Lung (tissue), 12 donors: ENCODE measurements around the gene RERE. TPM values are rescaled to one million over a fixed set of nuclear protein-coding genes. Genes with fewer than 3 reads are reported as not detected.
A peak's percentile ranks its signal among the peaks of the same experiment; 100 is the strongest.

Experiments
- ATAC-seq: fragments of 200-7000 bp; cut with Tn5 transposase; one replicate; pipeline ENCODE4 v1.9.1; 2020; ENCODE audit warnings: moderate number of reproducible peaks; ENCODE audit not compliant: insufficient read depth, low FRiP score
- DNase-seq, 3 donors: peaks; one replicate each; pipeline ENCODE4 v3.0.0-alpha.2; 2013 to 2017
- H3K27ac ChIP-seq, 2 donors: one replicate each; pipeline ENCODE4 v1.5.1; 2013; ENCODE audit warnings: mild to moderate bottlenecking in 2 of 2, moderate library complexity in 2 of 2, control low read depth in 1 of 2, inconsistent platforms in 1 of 2, low read depth in 1 of 2, low read length in 1 of 2
- H3K27me3 ChIP-seq, 3 donors: one replicate each; pipeline ENCODE4 v1.5.1; 2013; ENCODE audit warnings: low read length in 2 of 3; ENCODE audit not compliant: control insufficient read depth in 3 of 3, insufficient read depth in 3 of 3
- H3K36me3 ChIP-seq, 4 donors: one replicate each; pipeline ENCODE4 v1.5.1; 2013; ENCODE audit warnings: low read length in 4 of 4, mild to moderate bottlenecking in 1 of 4, moderate library complexity in 1 of 4; ENCODE audit not compliant: control insufficient read depth in 4 of 4, insufficient read depth in 4 of 4
- H3K4me1 ChIP-seq, 5 donors: one replicate each; pipeline ENCODE4 v1.5.1; 2013; ENCODE audit warnings: low read length in 5 of 5, mild to moderate bottlenecking in 2 of 5, moderate library complexity in 1 of 5; ENCODE audit not compliant: control insufficient read depth in 5 of 5, insufficient read depth in 5 of 5
- H3K4me3 ChIP-seq: one replicate; pipeline ENCODE4 v1.5.1; 2013; ENCODE audit warnings: mild to moderate bottlenecking, control low read depth, moderate library complexity
- H3K9ac ChIP-seq, 2 donors: one replicate each; pipeline ENCODE4 v1.5.1; 2013; ENCODE audit warnings: low read length in 2 of 2, control low read depth in 1 of 2; ENCODE audit not compliant: insufficient read depth in 1 of 2
- H3K9me3 ChIP-seq, 4 donors: one replicate each; pipeline ENCODE4 v1.5.1; 2013; ENCODE audit warnings: low read length in 3 of 4, mild to moderate bottlenecking in 1 of 4, moderate library complexity in 1 of 4; ENCODE audit not compliant: control insufficient read depth in 4 of 4, insufficient read depth in 3 of 4
- WGBS, 2 donors: extraction: QIAGEN DNeasy Blood & Tissue Kit; methylation state at CpG; one replicate each; pipeline ENCODE4 v1.1.7; 2013; 5-methylcytosine and 5-hydroxymethylcytosine counted together
- polyA plus RNA-seq, 2 donors: library from polyadenylated mRNA; stranded (reverse); fragments of 200-250 nt; gene quantifications; one replicate each; pipeline ENCODE4 v1.2.1, GENCODE V29; 2013
- total RNA-seq, 2 donors: library from RNA; depleted of rRNA in 1 of 2; stranded (reverse); fragments of >200 nt in 1 of 2; gene quantifications; one replicate each; pipeline ENCODE4 v1.2.1, GENCODE V29; 2014 to 2021
- TF ChIP-seq, protein P1 (sequence below): IDR thresholded peaks from 2 replicates; pipeline ENCODE4 v1.5.1; 2012; ENCODE audit warnings: mild to moderate bottlenecking; ENCODE audit errors: control extremely low read depth, extremely low read depth
- donor health status: control.
- donor health status: control.
- donor health status: Bipolar disorder and iron deficiency.
- donor health status: healthy.
- donor health status: DM: yes; HTN: yes; CAD: no.

The RERE gene
- total and polyA plus RNA-seq, 4 donors = 21.7 to 207 (median 57.5) TPM

DNA sequence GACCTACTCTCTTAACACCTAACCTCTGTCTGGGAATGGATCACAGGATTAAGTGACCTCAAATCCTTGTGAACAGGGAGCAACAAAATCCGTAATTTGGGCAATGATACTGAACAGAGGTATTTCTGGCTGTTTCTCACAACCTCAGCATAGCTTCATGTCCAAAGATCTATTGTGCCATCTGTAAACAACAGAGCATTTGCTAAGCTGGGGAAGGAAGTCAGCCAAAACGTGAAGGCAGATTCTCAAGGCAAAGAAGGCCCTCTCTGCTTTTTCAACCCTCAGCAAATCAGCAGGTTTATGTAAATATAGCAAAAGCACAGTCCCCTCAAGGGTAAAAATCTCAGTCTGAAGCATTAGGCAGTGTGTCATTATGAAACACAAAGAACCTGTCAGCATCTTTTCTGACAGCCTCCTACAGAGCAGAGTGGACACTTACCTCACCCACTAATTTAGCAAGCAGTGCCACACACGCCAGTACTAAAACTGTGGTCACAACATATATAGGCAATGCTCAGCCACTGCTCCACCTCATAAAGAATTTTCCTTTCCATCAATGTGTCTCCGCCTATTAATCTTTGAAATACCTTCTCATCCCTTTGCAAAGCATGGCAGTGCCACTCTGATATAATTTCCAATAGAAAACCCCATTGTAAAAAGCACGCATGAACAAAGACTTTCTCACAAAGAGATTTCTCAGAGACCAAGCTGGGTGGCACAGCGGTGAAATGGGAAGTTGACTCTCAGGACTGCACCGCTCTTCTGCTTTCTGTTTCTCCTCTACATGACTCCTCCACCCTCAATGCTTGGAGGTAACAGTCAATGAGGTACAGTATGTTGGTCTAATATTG is 188.0 kb downstream of the RERE start:
- peaks cover 4 to 31% (median 25%) of the 10 kb centered on the region in 5 donors for H3K4me1 ChIP-seq
- TF ChIP-seq, protein P1, sequence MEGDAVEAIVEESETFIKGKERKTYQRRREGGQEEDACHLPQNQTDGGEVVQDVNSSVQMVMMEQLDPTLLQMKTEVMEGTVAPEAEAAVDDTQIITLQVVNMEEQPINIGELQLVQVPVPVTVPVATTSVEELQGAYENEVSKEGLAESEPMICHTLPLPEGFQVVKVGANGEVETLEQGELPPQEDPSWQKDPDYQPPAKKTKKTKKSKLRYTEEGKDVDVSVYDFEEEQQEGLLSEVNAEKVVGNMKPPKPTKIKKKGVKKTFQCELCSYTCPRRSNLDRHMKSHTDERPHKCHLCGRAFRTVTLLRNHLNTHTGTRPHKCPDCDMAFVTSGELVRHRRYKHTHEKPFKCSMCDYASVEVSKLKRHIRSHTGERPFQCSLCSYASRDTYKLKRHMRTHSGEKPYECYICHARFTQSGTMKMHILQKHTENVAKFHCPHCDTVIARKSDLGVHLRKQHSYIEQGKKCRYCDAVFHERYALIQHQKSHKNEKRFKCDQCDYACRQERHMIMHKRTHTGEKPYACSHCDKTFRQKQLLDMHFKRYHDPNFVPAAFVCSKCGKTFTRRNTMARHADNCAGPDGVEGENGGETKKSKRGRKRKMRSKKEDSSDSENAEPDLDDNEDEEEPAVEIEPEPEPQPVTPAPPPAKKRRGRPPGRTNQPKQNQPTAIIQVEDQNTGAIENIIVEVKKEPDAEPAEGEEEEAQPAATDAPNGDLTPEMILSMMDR = no peak
- no peaks in the 10 kb centered on the region for H3K36me3 ChIP-seq
- 31 to 50% methylated on average over 7 of the region's 7 CpGs for WGBS, 2 donors
- no peaks in the 10 kb centered on the region for H3K27me3 ChIP-seq
- H3K4me3 ChIP-seq = no peak overlapping the region
- ATAC-seq (no peak), DNase-seq (peak in 2 of 3 donors; percentile 49 to 57)
- H3K9me3 ChIP-seq = no peaks in the 10 kb centered on the region
- H3K9ac ChIP-seq = no peak overlapping the region
- peak overlapping the region in 1 of 2 donors; percentile 77 for H3K27ac ChIP-seq

DNA sequence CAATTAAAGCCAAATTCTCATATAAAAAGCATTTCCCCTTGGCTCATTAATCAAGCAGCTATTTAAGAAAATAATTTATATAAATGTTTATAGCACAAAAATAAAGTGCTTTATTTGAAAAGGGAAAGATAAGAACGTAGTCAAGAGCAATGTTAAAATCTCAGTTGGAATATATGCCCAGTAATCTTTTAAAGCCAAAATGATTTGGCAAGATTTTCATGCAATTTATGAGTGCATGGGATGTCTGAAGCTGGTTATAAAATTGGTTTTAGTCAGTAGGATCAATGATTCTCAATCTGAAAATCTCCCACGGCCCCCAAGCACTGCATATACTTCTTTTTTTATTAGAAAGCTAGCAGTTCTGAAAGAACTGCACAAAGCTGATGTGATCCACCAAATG is 188.8 kb downstream of the RERE start:
- H3K9me3 ChIP-seq = no peaks in the 10 kb centered on the region
- DNase-seq (peak in 1 of 3 donors; percentile 24), ATAC-seq (no peak)
- H3K4me1 ChIP-seq = peaks cover 3 to 31% (median 25%) of the 10 kb centered on the region in 5 donors
- H3K9ac ChIP-seq = no peak overlapping the region
- no peaks in the 10 kb centered on the region for H3K36me3 ChIP-seq
- H3K27me3 ChIP-seq = no peaks in the 10 kb centered on the region
- TF ChIP-seq, protein P1 = no peak
- no peak overlapping the region for H3K4me3 ChIP-seq
- no peak overlapping the region for H3K27ac ChIP-seq
- 61 to 74% methylated on average over 2 of the region's 2 CpGs for WGBS, 2 donors

DNA sequence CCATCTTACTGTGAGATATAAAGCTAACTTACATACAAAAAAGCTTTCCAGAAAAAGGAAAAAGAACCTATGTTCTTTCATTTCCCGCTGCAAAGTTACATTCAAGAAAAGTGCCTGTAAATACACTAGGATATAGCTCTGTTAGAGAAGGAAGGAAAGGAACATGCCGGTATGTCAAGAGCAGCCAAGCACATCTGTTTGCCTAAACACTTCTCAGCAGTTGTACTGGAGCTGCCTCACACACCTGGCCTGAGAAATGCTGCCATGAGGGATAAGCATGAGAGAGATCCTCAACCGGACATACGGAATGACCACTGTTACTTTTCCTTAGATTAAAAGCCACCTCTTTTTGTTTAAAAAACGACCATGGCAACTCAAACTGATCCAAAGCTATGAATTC is 189.7 kb downstream of the RERE start:
- no peak overlapping the region for H3K27ac ChIP-seq
- 68 to 80% methylated on average over 5 of the region's 5 CpGs for WGBS, 2 donors
- H3K36me3 ChIP-seq = no peaks in the 10 kb centered on the region
- no peaks in the 10 kb centered on the region for H3K9me3 ChIP-seq
- TF ChIP-seq, protein P1 = no peak
- H3K4me3 ChIP-seq = no peak overlapping the region
- peaks cover 3 to 31% (median 25%) of the 10 kb centered on the region in 5 donors for H3K4me1 ChIP-seq
- no peak overlapping the region for H3K9ac ChIP-seq
- no peaks in the 10 kb centered on the region for H3K27me3 ChIP-seq
- DNase-seq (no peak), ATAC-seq (no peak)
